CD4-positive, alpha-beta T cell treated with Interleukin-6 for 4 hours (primary cell): ENCODE results near the gene IPMK.

Source experiments
- DNase-seq: peaks from one replicate; pipeline ENCODE4 v3.0.0-alpha.2; 2020; ENCODE audit warnings: mixed read lengths

IPMK gene

GRCh38 chr10:58267713-58268453 lies at the start of gene IPMK:
IPMK (minus strand) TSS chr10:58267894; CDS start chr10:58267611, 283 bp downstream.
- DNase-seq, result peak; percentile 96

GRCh38 chr10:58316874-58317273 lies 49.2 kb upstream of the IPMK start:
- DNase-seq, result no peak

- no peak for DNase-seq
These were observed 43.3 kb upstream of the IPMK start for GRCh38 chr10:58311026-58311425.

DNA sequence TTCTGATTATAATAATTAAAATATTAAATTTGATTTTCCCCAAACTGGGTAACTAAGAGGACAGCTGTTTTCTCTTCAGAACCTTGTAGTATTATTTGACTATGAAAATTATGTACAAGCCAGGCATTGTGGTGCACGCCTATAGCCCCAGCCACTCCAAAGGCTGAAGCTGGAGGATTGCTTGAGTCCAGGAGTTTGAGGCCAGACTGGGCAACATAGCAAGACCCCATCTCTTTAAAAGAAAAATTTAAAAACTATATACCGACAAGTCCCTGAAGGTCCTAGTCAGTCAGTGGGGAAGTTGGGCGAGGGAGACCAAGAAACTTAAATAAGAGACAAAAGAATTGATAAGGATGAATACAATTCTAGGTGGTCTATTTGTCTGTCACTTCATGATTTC lies 40.0 kb upstream of the IPMK start:
- no peak for DNase-seq

DNA sequence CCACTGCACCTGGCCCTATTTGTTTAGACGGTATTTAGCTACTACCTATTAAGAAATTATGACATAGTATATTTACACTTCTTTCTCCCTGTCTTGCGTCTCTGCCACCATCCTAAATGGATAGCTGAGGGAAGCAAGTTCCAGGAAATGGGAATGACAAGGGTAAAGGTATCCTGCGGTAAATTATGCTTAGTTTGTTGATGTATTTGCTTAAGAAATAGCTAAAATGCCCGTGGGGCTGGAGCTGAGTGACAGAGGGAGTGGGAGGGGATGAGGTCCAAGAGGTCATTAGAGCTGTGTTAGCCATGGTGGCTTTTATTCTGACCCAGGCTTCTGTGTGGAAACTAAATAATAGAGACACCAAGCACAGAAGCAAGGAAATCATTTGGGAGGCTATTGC lies 38.1 kb upstream of the IPMK start:
- DNase-seq, result no peak

- no peak for DNase-seq
These were observed 36.5 kb upstream of the IPMK start for GRCh38 chr10:58304099-58304633.

GRCh38 chr10:58302254-58302653 lies 34.6 kb upstream of the IPMK start:
- no peak for DNase-seq

- DNase-seq, result no peak
These were observed 33.0 kb upstream of the IPMK start for GRCh38 chr10:58300676-58301075.

DNA sequence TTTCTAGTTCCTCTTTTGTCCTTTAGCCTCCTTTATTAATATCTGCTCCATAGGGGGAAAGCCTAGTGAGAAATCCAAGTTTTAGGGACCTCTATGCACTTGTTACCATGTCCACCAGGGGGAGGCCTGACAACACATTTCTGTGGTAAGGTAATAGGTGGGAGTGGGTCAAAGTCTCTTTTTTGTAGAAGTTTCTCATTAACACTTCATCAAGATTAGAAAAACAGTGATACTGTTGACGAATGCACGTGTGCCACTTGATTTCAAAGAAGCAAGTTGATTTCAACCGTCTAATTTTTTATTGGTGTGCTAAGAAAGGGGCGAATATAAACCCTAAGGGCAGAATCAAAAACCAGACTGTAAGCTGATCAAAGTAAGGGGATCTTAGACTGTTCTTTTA lies 31.9 kb upstream of the IPMK start:
- DNase-seq, result peak; percentile 74

DNA sequence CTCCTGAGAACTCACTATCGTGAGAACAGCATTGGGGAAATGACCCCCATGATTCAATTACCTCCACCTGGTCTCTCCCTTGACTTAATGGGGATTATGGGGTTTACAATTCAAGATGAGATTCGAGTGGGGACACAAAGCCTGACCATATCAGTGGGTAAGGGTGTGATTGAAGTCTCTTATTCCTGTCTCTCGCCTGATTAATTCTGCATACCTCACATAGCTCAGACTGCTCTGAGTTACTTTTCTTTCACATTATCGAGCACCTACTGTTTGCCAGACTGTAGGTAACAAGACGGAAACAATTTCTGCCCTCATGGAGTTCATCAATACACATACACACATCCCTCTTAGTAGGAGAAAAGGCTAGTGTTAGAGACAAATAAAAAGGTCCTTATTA lies 26.3 kb upstream of the IPMK start:
- no peak for DNase-seq

- peak; percentile 49 for DNase-seq
These were observed 24.0 kb upstream of the IPMK start for GRCh38 chr10:58291538-58292174.

DNA sequence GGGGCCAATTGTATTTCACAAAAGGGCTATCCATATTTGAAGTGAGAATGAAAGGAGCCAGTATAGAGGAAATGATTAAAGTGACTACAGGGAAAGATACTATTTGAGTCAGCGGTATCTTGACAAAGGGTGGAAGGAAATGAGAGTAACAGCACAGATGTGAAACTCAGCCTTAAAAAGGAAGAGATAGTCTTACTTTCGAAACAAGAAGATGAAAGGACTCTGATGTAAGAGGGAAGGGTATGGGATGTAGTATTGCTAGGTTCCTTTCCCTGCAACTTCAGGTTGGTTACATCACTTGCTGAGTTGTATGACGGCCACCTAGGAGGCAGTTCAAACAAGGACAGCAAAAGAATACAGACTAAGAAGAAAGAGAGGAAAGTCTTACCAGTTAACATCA lies 14.9 kb upstream of the IPMK start:
- peak; percentile 18 for DNase-seq

DNA sequence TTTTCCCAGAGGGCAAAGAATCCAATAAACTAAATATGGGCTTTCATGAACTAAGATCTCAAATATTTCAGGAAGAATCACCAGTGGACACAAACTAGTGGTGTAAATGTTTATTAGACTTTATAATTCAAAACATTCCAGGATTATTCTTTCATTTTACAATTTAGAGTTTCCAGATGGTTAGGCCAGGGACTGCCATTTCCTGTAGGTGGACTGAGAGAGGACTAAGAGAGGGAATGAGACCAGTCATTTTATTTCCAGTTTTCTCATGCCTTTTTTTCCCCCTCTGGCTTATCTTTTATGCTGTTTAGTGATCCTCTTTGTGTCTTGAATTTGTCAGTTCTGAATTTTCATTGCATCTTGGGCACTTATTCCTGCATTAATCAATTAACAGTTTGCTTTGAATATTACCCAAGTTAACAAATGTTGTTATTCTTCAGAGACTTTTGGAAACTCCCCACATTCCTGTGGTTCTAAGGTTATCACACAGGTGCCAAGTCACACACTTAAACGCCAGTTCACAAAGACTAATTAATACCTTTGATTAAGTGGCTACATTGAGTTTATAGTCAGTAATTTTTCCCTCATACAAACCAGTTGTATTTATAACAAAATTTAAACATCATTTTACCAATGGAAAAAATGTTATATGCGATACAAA lies 13.5 kb upstream of the IPMK start:
- no peak for DNase-seq

DNA sequence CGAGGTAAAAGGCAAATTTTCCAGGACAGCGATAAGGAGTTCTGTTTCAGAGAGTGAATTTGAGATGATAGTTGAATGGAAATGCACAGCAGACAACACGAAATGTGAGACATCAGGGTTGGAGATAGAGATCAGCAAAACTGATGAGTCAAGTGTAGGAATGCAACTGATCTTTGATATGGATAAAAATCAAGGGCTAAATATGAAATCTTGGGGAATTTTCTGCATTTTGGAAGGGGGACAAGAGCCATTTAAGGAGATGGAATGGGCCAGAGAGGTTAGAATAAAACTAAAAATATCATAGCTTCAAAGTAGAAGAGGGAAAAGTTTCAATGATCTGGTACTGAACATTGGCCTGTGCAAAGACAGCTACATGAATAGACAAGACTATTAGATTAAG lies 12.8 kb upstream of the IPMK start:
- no peak for DNase-seq

DNA sequence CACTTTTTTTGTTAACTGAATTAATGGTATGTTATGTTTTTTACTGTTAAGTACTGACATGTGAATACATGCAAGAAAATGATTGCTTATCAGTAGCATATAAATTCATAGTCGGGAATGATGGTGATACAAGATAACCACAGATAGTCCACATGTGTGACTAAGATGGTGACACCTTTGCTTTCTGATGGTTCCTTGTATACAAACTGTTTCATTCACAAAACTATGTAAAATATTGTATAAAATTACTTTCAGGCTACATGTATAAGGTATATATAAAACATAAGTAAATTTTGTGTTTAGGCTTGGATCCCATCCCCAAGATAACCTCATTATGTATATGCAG lies 11.2 kb upstream of the IPMK start:
- no peak for DNase-seq

DNA sequence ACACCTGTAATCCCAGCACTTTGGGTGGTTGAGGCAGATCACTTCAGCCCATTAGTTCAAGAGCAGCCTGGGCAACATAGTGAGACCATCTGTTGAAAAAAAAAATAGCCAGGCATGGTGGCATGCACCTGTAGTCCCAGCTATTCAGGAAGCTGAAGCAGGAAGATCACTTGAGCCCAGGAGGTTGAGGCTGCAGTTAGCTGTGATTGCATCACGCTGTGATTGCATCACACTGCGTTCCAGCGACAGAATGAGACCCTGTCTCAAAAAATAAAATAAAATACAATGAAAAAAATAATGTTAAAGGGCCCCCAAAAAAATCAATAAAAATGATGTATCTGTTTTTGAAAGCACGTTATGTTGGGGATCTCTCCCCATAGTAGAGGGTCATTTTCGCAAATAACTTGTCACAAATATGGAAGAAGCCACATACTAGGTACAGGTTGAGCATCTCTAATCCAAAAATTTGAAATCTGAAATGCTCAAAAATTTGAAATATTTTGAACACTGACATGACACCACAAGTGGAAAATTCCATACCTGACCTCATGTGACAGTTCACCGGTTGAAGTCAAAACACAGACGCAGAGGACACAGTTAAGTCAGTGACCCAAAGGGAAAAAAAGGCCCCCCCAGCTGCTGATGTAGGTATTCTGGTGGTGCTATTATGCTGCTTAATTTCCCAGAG lies 10.7 kb upstream of the IPMK start:
- DNase-seq, result no peak

GRCh38 chr10:58275908-58276307 lies 8.2 kb upstream of the IPMK start:
- DNase-seq, result no peak

DNA sequence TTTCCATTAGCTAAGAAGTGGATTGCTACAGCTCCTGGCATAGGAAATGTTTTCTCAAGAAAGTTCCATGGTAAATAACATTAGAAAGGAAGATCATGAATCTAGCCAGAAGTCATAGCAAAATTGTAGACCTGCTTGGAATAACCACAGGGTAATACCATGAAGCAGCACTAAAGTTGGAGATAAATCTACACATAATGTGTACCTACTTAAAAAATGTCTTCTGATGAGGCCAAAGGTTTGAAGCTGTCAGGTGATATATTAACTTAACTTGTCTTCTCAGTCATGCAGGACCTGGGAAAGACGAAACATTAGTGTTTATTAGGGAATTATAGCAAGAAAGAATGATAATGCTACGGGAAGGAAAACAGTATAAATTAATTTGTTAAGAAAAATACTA lies 7.6 kb upstream of the IPMK start:
- DNase-seq, result no peak

GRCh38 chr10:58269782-58270290 lies 2.1 kb upstream of the IPMK start:
- DNase-seq, result no peak

DNA sequence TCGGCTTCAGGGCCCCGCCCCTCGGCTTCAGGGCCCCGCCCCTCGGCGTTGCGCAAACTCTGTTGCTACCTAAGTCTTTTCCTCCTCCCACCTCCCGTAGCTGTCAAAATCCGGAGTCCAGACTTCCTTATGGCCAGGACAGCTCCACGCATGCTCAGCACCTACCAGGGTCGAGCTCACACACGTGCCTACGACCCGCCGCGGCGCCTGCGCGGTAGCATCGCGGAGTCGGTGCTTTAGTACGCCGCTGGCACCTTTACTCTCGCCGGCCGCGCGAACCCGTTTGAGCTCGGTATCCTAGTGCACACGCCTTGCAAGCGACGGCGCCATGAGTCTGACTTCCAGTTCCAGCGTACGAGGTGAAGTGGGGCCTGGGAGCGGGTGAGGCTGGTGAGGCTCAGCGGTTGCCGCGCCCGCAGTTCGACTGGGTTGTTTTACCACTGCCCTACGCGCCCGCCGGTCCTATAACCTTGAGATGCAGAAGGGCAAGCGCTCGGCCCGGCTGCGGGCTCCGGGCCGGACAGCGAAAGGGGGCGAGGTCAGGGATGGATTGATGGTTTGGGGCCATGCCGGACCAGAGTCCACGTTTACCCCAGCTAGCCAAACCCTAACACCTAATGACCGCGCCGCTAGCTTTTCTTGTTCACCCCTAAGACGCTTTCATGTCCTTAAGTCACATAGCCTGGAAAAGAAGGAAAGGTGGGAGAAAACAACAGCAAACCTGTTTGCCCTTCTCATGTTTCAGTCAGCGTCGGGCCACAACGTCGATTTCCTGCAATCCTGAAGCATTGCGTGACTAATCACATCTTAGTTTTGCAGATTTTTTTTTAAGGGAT lies 1.5 kb upstream of the IPMK start, which contains the start of gene CISD1:
TSS of gene CISD1 (plus strand) at position 217 of the 836 bp plus-strand sequence. CDS start at position 329, 112 bp downstream.
- peak; percentile 95 for DNase-seq

DNA sequence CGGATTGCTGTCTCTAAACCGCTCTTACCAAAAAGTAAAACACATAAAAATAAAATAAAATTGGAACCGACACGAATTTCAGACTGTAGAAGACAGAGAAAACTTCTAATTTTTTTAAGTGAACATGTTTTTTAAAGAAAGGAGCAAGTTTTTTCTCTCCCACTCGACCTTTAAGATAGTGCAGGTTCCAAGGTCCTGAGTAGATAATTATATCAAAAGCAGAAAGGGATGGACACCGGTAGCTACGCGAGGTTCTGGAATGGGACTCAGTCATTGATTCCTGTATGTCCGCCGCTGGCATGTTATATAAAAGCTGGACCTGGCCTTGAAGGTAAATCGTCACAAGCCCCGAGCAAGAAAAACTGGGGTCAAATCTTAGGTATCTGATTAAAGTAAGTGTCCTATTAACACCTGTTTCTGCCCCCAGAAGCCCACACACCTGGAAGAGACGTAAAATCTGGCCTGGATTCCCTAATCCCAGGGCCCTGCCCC lies 806 bp upstream of the IPMK start:
- no peak for DNase-seq
